ENCODE data around the gene SMAD5.

The SMAD5 gene

DNA sequence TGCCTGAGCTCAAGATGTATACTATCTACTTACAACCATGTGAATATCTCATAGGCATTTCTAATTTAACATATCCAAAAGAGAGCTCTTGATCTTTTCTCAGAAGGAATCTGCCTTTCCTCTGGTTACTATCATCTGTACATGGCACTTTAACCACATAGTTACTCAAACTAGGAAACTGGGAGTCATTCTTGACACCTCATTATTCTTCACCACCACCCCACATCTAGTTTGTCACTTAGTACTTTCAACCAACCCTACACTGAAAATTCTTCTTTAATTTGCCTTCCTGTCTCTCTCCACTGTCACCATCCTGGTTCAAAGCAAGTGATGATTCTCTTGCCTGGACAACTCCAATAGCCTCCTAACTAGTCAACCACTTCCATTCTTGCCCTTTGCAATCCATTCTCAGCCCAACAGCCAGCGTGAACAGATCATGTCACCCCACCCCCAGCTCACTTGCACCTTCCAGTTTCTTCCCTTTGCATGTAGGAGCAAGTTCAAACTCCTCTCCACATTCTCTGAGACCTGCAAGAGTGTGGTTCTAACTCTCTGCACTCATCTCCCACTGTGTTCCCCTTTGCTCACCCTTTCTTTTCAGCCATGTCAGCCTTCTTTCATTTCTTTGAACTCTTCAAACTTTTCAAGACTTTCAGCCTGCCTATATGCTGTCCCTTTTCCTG, 17.3 kb upstream of the SMAD5 start:
- DNase-seq = no peak

DNA sequence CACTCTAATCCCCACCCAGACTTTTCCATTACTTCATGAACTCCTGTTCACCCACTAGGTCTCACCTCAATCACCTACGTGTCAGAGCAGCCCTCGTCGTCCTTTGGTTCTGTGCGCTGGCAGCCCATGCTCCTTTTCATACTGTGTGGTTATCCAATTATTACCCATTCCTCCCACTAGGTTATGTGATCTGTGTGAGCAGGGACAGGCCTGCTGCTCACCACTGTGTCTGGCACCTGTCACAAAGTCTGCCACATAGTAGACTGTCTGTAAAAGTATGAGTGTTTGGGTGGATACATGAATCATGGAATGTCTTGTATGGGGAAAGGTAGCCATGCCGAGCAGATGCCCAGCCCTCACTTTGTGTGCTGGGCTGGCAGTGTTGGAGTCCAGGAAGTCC, 12.1 kb upstream of the SMAD5 start:
- DNase-seq = no peak

DNA sequence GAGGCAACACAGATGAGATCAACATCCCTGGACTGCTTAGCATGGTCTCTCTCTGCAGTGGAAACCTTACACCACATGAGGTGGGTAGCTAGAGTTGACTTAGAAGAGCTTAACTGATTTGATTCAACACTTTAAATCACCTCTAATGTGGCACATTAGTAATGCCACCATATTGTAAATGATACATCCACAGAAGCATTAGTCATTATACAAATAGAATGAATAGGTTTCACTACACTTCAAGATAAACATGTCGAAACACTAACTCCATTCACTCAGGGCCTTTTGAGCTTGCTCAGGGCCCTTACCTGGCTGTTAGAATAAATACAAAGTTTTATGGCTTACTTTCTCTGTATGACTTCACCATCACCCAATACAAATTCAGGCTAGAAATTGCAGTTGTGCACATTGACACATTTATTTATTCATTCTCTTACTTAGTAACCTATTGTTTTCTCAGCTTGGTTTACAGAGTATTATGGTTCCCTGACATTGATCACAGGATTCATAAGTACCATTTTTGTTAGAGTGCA, 9.3 kb upstream of the SMAD5 start:
- no peak for DNase-seq

DNA sequence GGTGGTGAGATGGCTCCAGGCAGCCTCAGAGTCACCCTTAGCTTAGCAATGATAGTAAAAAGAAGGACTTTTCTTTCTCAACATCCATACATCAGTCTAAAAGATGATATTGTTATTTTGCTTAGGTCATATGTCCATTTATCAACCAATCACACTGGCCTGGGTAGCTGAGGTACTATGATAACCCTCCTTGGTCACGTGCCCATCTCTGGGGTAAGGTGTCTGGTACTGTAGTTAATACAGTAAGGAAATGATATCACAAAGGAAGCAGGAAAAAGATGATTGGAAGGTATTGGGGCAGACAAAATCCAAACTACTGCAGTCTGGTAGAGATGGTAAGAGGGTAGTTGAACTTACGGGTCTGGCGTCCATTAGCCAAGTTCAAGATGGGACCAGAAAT, 5.1 kb upstream of the SMAD5 start:
- DNase-seq = no peak

DNA sequence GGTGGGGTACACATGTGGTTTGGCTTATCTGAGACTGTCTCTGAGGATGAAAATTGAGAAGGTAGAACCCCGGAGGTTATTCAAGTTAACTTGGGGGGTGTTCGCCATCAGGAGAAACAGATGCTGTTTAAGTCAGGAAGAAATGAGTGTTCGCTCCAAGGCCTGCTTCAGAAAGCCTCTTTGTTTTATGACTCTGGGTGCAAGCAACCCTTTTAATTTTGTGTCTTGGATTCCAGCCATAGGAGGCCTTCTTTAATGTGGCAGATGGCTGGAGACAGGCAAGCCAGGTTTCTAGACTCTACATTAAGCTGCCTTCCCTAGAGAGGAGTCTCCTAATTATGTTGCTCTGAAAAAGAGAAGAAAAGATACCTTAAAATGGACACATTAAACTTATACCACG, 4.2 kb upstream of the SMAD5 start:
- DNase-seq = no peak

DNA sequence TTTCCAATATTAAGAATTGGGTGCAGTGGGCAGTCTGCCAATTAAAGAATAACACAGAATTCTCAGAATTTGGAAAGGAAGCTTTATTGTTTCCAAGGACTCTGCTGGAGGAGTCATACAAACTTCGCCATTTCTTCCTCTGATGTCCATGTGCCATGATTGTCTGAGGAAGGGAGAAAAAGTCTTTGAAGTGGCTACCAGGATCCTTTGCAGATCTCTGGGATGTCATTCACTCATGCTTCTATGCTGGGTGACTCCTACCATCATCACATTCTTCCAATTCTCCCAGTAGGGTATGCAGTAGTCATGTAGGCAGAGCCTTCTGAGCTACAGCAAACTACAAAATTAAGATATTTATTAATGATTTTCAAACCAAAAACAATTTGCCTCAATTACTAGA, 3.2 kb upstream of the SMAD5 start:
- DNase-seq = no peak

DNA sequence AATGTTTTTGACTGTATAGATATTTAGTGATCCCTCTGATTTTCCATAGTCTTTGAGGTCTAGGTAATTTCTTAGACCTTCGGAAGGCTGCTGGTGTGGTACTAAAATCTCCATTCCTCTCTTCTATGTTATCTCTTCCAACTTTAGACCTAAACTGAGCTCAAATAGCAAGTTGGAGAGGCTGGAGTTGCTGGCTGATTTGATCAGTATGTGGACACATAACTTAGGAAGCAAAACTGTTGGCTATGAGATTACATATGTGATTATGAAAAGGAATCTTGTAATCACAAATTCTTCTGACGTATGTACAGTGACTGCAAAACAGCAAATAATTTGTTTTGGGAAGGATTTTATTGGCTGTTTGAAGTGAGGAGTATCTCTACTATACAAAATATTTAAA, 2.1 kb upstream of the SMAD5 start:
- DNase-seq = no peak

DNA sequence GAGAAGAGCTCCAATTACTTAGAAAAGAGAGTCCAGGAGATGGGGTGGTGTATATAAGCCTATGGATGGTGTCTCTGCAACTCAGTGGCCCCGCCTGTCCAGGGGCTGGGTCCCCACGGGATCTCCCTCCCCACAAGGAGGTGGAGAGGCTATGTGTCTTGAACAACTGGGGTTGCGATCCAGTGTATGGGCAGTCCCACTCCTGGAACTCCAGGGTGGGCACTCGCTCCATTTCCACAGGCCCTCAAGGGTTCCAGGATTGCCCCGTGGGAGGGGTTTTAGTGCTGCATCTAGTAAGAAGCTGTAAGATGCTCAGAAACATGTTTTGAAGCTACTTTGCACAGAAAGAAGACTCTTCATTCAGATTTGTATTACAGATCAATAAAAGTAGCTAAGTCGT, 558 bp upstream of the SMAD5 start:
- DNase-seq = no peak

DNA sequence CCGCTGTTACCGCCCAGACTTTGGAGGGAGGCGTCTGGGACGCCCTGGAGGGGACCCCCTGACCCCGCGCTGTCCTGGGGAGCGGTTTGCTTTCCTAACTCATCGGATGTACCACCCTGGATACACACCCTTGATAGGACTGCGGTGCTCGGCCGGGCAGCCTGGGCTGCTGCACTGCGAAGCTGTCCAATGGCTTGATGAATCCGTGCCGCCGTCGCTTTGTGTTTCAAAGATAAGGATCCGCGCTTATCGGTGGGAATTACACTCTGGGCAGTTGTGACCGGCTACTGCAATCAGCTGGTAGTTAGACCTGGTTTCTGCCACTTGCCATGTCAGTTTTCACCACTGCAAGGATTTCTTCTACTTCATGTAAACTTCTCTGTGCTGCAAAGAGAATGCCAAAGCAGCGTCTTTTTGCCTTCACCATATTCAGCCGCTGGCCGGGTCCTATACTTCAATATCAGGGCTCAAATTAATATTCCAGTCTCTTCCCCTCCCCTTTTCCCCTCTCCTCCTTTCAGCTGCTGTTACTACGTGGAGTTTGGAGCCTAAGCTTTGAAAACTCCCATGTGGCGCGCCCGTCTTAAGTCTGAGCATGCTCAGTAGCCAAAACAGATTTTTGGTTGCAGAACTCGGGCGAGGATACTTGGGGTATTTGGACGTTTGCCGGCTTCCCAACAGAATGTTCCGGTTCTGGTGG, 727 bp downstream of the SMAD5 start:
- DNase-seq = no peak

DNA sequence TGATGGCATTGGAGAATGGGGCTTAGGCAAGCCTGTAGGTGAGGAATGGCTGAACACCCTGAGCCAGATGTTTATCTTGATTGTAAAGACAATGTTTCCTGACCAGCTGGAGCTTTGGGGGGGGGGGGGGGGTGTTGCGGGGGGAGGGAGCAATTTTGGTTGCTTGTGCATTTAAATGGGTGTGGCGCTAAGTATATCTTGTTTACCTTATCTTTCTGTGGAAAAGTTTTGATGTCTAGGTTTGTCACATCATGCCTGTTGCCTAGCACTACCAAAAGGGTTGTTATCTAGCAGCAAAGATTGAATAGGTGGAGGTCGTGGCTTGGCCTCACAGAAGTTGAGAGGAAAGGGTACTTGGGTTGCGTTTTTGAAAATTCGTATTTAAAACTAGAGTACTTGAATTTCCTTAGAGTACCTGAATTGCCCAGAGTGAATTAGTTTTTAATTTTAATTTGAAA, 1.3 kb downstream of the SMAD5 start:
- no peak for DNase-seq

DNA sequence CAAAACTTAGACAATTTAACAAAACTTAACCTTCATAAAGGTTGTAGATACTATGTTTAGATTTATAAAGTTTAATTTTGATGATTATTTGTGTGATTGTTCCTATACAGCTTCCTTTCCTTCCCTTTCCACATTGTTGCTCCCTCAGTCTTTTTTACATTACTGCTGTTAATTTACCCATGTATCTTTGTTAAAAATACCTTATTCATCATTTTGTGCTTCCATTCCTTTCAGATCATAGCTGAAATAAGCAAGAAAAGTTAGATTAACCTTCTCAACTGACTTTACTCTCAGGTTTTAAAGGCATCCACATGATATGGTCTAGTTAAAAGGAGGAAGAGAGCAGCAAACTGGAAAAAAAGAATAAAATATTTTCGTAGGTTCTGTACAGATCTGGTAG, 2.0 kb downstream of the SMAD5 start:
- DNase-seq = no peak

DNA sequence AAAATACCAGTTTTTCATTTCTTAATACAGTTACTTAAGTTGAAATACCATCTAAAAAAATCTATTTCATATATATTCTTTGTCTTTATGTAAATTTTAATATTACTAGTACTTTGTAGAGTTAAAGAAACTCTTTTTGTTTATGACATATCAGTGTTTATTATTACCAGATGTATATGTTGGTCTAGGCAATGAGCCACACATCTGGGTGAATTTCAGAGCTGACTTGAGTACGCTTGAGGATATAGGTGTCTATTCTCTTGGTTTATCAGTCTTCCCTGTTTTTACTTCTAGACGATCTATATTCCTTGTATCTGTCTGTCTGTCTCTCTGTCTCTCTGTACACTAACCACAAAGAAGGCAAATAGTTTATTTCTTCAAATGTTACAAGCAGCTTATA, 2.9 kb downstream of the SMAD5 start:
- no peak for DNase-seq

DNA sequence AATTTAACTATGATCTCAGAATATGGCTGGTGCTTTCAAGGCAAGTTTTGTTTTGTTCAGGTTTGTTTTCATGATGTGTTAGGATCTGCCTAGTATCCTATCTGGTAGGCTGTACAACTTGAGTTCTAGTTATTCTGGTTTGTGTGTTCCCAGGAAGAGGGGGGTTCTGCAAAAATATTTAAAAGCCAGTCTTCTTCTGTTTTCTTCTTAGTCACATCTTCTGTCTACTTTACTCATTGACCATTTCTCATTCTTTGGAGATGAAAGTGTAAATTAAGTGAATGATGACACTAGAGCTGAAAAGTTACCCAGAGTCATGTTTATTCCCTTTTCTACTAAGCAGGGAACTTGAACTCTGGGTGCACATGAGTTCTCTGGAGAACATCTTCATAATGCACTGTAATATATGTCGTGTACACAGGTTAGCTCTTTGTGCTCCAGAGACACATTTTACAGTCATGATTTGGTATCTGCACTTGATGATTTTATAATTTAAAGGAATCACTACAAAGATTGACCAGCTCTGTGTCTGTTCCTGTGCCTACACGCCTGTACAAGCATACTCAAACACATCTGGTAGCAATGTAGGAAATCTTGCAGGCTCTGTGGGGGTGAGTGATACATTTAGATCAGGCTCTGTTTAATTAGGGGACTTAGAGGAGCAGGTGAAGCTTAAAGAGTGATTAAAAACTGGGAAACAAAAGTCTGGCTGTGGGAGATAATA, 5.0 kb downstream of the SMAD5 start:
- DNase-seq = no peak

DNA sequence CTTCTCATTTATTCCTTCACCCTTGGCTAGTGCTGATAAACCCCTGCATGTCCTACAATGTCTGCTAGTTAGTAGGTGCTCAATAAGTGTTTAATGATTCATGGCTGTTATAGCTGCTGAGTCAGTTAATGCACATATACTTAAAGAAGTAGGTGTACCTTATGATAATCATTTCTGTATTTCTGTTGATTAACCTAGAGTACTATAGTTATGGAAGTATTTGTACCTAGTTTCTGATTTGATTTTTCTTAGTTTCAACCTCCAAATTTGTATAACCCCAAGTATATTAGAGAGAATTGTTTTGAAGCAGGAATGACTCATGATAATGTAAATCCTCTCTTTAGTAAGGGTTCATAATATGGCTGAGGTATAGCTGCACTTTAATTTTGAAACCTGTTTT, 8.9 kb downstream of the SMAD5 start:
- no peak for DNase-seq

DNA sequence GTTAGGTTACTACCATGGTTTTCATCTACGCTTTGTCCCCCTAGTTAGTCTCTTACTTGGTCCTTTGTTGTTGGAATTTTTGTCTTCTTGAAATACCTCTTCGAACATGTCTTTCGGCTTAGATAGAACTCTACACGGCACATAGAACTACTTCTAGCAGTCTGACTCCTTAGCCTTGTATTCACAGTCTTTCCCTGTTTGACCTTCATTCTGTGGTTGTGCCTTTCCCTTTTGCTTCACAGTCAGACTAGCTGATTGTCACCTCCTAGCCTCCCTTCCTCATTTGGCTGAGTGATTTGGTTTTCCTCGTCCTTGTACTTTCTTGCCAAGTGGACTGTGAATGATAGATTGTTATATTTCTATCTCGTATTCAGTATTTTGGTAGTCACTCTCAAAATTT, 10.7 kb downstream of the SMAD5 start:
- no peak for DNase-seq

DNA sequence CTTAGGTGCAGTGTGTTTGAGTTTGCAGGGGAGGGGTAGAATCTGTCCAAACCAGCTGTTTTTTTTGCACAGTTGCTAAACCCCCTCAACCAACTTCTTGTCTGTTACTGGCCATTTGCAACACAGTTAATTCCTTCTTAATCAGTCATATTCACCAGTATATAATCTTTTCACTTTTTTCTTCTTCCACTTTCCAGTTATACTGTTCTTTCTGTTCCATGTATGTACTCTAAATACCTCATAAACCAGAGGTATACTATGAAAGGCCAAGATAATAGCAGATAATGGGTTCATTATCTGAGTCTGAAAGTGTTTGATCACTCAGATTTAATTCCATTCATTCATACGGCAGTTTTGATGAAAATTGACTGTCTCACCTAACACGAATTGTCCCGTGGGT, 11.1 kb downstream of the SMAD5 start:
- DNase-seq = no peak

DNA sequence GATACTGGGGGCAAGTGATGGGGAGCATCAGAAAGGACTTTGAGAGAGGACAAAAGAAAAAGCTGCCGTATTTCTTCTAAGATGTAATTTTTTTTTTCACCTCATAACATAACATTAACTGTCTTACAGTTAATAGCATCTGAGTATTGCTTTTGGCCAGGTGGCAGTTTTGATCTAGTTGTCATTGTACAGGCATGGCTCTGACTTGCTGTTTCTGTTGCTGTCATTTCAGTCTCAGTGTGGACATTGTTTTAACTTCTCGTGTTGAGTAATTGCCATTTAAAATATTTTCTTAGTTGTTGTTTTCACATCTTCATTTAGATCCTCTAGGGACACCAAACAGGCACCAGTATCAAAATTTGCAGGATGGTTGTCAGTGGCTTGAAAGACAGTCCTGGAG, 12.4 kb downstream of the SMAD5 start:
- DNase-seq = no peak

DNA sequence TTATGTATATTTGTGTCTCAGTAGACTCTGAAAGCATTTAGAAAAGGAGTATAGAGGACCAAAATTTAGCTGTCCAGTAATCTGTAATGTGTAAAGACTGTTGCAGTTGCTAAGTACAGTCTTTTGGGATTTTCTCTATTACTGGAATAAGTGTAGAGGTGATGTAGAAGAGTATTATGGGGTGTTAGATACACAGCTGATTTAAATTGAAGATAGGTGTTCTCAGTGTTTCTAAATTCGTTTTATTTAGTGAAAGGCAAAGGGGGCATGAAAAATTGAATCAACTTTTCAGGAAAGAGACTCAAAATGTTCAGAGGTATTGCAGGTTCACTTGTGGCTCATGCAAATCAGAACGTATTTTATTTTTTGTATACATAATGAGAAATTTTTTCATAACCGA, 13.6 kb downstream of the SMAD5 start:
- DNase-seq = no peak

DNA sequence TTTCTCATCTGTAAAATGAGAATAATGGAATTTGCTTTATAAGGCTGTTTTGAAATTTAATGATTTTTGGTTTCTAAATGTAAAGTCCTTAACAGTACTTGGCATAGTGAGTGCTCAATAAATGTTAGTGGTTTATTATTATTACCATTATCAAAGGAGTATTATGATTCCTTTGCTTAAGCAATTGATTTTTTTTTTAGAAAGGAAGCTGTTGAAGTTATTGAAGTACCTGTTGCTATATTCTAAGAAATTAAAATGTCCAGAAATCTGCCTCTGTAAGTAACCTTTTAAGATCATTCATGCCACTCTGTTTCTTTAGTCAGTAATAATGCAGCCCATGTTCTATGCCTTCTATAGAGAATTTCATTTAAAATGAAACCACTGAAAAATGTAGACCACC, 15.0 kb downstream of the SMAD5 start:
- no peak for DNase-seq

DNA sequence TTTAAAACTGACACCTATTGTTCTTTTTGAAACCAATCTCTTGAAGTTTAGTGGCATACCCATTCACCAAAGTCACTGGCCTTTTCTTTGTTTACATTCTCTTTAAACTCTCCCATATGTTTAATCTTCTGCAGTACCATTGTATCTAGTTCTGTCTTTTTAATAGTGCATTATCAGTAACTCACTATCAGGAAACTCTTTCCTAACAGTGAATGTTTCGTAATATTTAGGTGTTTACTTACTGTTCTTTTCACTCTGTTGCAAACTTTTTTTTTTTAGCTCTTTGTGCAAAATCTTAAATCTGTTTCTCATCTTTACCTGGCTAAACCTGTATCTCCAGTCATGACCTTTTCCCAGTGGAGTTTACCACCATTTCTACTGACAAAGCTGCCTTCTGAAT, 17.2 kb downstream of the SMAD5 start:
- no peak for DNase-seq

DNA sequence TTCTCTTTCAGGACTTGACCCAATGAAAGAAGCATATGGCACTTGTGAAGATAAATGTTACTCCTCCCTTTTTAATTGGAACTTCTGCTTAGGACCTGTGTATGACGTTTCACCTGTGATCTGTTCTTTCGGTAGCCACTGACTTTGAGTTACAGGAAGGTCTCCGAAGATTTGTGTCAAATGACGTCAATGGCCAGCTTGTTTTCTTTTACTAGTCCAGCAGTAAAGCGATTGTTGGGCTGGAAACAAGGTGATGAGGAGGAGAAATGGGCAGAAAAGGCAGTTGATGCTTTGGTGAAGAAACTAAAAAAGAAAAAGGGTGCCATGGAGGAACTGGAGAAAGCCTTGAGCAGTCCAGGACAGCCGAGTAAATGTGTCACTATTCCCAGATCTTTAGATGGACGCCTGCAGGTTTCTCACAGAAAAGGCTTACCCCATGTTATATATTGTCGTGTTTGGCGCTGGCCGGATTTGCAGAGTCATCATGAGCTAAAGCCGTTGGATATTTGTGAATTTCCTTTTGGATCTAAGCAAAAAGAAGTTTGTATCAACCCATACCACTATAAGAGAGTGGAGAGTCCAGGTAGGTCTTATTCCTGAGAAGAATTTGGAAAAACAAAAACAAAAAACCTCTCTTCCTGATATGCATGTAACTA, 21.1 kb downstream of the SMAD5 start:
- no peak for DNase-seq

DNA sequence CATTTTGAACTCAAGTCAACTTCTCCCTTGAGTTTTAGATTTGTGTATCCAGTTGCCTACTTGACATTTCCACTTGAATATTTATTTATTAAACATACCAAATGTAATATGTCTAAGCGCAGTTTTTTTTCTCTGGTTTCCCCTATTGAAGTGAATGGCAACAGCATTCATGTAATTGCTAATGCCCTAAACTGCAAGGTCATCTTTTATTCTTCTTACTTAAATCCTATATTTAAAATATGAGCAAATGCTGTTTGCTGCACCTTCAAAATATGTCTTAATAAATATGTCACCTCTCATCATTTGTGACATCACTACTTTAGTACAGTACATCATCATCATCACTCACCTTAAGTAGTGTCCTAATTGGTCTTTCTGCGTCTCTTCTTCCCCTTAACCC, 22.4 kb downstream of the SMAD5 start:
- no peak for DNase-seq

DNA sequence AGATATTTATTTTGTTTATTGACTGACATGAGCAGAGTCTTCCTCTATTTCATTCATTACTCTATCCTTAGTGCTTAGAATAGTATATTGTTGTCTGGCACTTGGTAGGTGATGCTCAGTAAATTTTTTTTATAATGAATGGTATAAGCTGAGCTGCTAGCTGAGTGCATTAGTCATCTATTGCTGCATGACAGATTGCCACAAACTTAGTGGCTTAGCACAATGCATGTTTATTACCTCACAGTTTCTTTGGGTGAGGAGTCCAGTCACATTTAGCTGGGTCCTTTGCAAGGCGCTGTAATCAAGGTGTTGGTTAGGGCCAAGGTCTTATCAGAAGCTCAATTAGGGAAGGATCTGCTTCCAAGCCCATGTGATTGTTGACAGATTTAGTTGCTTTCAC, 23.1 kb downstream of the SMAD5 start:
- DNase-seq = no peak

Data from T-helper 9 cell (primary cell).